ENCODE results near the gene FPR1. TPM values are rescaled to one million over a fixed set of nuclear protein-coding genes. Genes with fewer than 3 reads are reported as not detected.
A peak's percentile ranks its signal among the peaks of the same experiment; 100 is the strongest.

Gene FPR1
- not detected in 2 replicates for total RNA-seq (2014; rRNA removed; shearing (Covaris generic))

GRCh38 chr19:51751655-51752054, at the start of gene FPR1:
TSS of gene FPR1 (minus strand) at chr19:51751878. CDS start at chr19:51746994, 4,884 bp downstream.
- Histone ChIP-seq H3K27me3 (replicated peaks) (no peaks in the 10 kb centered on the region), H3K9me3 (replicated peaks) (no peaks in the 10 kb centered on the region; the same call in 1 of the 2 replicates), H3K4me1 (replicated peaks) (no peaks in the 10 kb centered on the region), H3K36me3 (no peaks in the 10 kb centered on the region), H3K4me3 (no peak within 1 kb of the TSS), H3K27ac (no peak within 1 kb of the TSS)
- DNase-seq (ENCODE audit: low read depth in 1 of 2, low spot score in 2 of 2): no peak

- H3K27me3 ChIP-seq (replicated peaks): no peaks in the 10 kb centered on the region
- no peak overlapping the region for H3K27ac ChIP-seq
- H3K4me1 ChIP-seq (replicated peaks): no peaks in the 10 kb centered on the region
- no peak overlapping the region for H3K4me3 ChIP-seq
- peaks cover 9% of the 10 kb centered on the region for H3K9me3 ChIP-seq (replicated peaks)
- no peak for DNase-seq (ENCODE audit: low read depth in 1 of 2, low spot score in 2 of 2)
- H3K36me3 ChIP-seq: no peaks in the 10 kb centered on the region
Observed at GRCh38 chr19:51800473-51801244, 49.0 kb upstream of the FPR1 start.

DNA sequence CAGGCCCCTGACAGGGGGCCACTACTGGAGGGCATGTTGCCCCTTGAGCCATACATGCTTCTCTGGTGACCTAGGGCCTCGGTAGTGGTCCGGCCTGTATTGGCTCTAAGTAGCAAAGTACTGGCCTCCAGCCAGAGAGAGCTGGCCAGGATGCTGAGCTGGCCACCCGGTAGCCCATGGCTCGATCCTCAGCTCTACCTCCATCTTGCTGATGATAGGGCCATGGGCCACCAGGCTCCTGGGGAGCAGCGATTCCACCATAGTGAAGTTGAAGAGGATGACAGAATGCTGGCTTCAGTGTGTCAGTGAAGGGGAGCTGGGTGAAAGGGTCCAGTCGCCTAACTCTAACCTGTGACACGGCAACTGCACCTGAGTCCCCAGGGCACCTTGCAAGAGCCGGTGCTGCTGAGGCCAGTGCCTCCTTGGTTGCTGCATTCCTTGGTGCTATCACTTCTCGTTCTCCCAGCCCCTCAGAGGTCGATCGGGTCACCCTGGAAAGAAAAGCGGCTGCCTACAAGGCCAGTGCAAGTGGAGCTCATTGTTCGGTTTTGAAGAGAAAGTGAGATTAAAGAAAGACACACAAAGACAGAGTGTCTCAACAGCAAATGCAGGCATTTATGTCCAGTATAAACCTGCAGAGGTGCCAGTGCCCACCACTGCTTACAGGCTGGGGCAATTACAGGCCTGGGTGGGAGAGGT, 48.2 kb upstream of the FPR1 start:
- Histone ChIP-seq H3K27ac (no peak overlapping the region), H3K4me3 (no peak overlapping the region), H3K36me3 (no peaks in the 10 kb centered on the region), H3K27me3 (replicated peaks) (no peaks in the 10 kb centered on the region), H3K4me1 (replicated peaks) (no peaks in the 10 kb centered on the region), H3K9me3 (replicated peaks) (peaks cover 9% of the 10 kb centered on the region)
- no peak for DNase-seq (ENCODE audit: low read depth in 1 of 2, low spot score in 2 of 2)

GRCh38 chr19:51799034-51799773, 47.5 kb upstream of the FPR1 start:
- peaks cover 9% of the 10 kb centered on the region for H3K9me3 ChIP-seq (replicated peaks)
- no peak overlapping the region for H3K4me3 ChIP-seq
- DNase-seq (ENCODE audit: low read depth in 1 of 2, low spot score in 2 of 2): peak; percentile 9 to 61
- no peak overlapping the region for H3K27ac ChIP-seq
- no peaks in the 10 kb centered on the region for H3K36me3 ChIP-seq
- H3K4me1 ChIP-seq (replicated peaks): no peaks in the 10 kb centered on the region
- no peaks in the 10 kb centered on the region for H3K27me3 ChIP-seq (replicated peaks)

- Histone ChIP-seq H3K27me3 (replicated peaks) (no peaks in the 10 kb centered on the region), H3K36me3 (no peaks in the 10 kb centered on the region), H3K9me3 (replicated peaks) (peaks cover 6% of the 10 kb centered on the region; the same call in 1 of the 2 replicates), H3K27ac (no peak overlapping the region), H3K4me3 (no peak overlapping the region), H3K4me1 (replicated peaks) (no peaks in the 10 kb centered on the region)
- no peak for DNase-seq (ENCODE audit: low read depth in 1 of 2, low spot score in 2 of 2)
Observed at GRCh38 chr19:51798062-51798461, 46.4 kb upstream of the FPR1 start.

GRCh38 chr19:51797480-51797879, 45.8 kb upstream of the FPR1 start:
- Histone ChIP-seq H3K4me3 (no peak overlapping the region), H3K27me3 (replicated peaks) (no peaks in the 10 kb centered on the region), H3K36me3 (no peaks in the 10 kb centered on the region), H3K9me3 (replicated peaks) (peaks cover 6% of the 10 kb centered on the region; the same call in 1 of the 2 replicates), H3K27ac (no peak overlapping the region), H3K4me1 (replicated peaks) (no peaks in the 10 kb centered on the region)
- DNase-seq (ENCODE audit: low read depth in 1 of 2, low spot score in 2 of 2): no peak

GRCh38 chr19:51796195-51796679, 44.6 kb upstream of the FPR1 start:
- H3K27ac ChIP-seq: no peak overlapping the region
- H3K36me3 ChIP-seq: no peaks in the 10 kb centered on the region
- H3K4me3 ChIP-seq: no peak overlapping the region
- no peaks in the 10 kb centered on the region for H3K4me1 ChIP-seq (replicated peaks)
- no peak for DNase-seq (ENCODE audit: low read depth in 1 of 2, low spot score in 2 of 2)
- peaks cover 6% of the 10 kb centered on the region; the same call in 1 of the 2 replicates for H3K9me3 ChIP-seq (replicated peaks)
- H3K27me3 ChIP-seq (replicated peaks): no peaks in the 10 kb centered on the region

DNA sequence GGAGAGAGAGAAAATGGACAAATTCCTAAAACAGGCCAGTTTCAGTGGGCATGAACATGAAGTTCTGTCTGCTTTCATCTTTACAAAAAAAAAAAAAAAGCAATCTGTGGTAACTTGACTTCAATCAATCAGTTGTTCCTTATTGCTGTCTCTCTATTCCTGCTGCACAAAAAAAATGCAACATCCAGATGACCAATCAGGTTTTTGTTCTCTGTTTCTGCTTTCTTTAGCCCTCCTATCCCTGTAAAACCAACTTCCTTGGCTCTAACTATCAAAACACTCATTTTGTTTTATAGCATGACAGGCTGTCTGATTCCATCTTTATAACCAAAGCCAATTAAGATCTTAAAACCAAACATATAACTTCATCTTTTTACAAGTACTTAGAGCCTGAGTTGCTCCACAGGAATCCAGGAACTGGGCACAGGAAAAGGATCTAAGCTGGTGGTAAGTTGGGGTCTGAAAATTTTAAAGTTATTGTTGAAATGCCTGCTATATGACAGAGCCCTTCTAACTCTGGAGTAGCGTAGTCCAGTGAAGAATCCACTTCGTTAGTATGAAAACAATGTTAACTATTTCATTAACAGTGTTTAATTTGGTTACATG, 43.3 kb upstream of the FPR1 start, which contains the start of gene FPR3:
Gene FPR3, plus strand, starts transcription at position 273 of the 606 bp plus-strand sequence. CDS start 28,592 bp downstream, outside the sequence.
- DNase-seq (ENCODE audit: low read depth in 1 of 2, low spot score in 2 of 2): no peak
- peaks cover 4% of the 10 kb centered on the region; the same call in 1 of the 2 replicates for H3K9me3 ChIP-seq (replicated peaks)
- H3K27ac ChIP-seq: no peak within 1 kb of the TSS
- H3K4me1 ChIP-seq (replicated peaks): no peaks in the 10 kb centered on the region
- H3K36me3 ChIP-seq: no peaks in the 10 kb centered on the region
- no peak within 1 kb of the TSS for H3K4me3 ChIP-seq
- H3K27me3 ChIP-seq (replicated peaks): no peaks in the 10 kb centered on the region

- Histone ChIP-seq H3K27me3 (replicated peaks) (no peaks in the 10 kb centered on the region), H3K4me1 (replicated peaks) (no peaks in the 10 kb centered on the region), H3K36me3 (no peaks in the 10 kb centered on the region), H3K4me3 (no peak overlapping the region), H3K27ac (no peak overlapping the region), H3K9me3 (replicated peaks) (no peaks in the 10 kb centered on the region)
- no peak for DNase-seq (ENCODE audit: low read depth in 1 of 2, low spot score in 2 of 2)
Observed at GRCh38 chr19:51793994-51794393, 42.3 kb upstream of the FPR1 start.

GRCh38 chr19:51792932-51793331, 41.3 kb upstream of the FPR1 start:
- H3K4me3 ChIP-seq: no peak overlapping the region
- H3K4me1 ChIP-seq (replicated peaks): no peaks in the 10 kb centered on the region
- H3K27me3 ChIP-seq (replicated peaks): no peaks in the 10 kb centered on the region
- no peaks in the 10 kb centered on the region for H3K36me3 ChIP-seq
- H3K9me3 ChIP-seq (replicated peaks): no peaks in the 10 kb centered on the region
- H3K27ac ChIP-seq: no peak overlapping the region
- no peak for DNase-seq (ENCODE audit: low read depth in 1 of 2, low spot score in 2 of 2)

DNA sequence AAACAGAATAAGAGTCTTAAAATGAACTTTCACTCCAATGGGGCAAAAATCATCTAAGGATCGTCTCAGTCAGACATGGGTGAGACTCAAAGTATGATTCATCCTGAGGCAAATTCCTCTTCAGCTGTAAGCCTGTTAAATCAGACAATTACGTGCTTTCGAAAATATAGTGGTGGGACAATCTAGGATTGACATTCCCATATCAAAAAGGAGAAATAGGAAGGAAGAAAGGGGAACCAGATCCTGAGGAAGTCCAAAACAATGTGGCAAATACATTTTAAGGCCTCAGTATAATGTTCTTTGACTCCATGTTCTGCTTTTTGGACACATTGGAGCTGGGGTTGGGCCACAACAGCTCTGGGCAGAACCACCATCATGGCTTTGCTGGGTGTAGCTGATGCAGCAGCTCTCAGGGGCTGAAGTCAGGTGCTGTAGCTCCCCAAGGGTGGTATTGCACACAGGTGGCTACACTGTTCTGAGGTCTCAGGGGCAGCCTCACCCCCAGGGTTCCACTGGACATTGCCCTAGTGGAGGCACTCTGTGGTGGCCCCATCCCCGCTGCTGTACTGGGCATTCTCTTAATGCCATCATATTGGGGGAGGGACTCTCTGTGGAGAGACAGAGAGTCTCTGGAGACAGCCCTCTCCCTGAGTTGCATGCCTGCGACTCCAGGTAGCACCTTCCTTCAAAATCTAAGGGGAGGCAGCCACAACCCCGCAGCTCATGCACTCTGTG, 37.5 kb upstream of the FPR1 start:
- Histone ChIP-seq H3K36me3 (no peaks in the 10 kb centered on the region), H3K27ac (no peak overlapping the region), H3K4me1 (replicated peaks) (no peaks in the 10 kb centered on the region), H3K9me3 (replicated peaks) (no peaks in the 10 kb centered on the region; the same call in 1 of the 2 replicates), H3K4me3 (no peak overlapping the region), H3K27me3 (replicated peaks) (no peaks in the 10 kb centered on the region)
- no peak for DNase-seq (ENCODE audit: low read depth in 1 of 2, low spot score in 2 of 2)

- no peak for DNase-seq (ENCODE audit: low read depth in 1 of 2, low spot score in 2 of 2)
- Histone ChIP-seq H3K27ac (no peak overlapping the region), H3K27me3 (replicated peaks) (no peaks in the 10 kb centered on the region)
Observed at GRCh38 chr19:51788029-51788428, 36.4 kb upstream of the FPR1 start.

More at GRCh38 chr19:51788029-51788428, 36.4 kb upstream of the FPR1 start:
- H3K4me1 ChIP-seq (replicated peaks): no peaks in the 10 kb centered on the region
- H3K4me3 ChIP-seq: no peak overlapping the region
- no peaks in the 10 kb centered on the region; the same call in 1 of the 2 replicates for H3K9me3 ChIP-seq (replicated peaks)
- H3K36me3 ChIP-seq: no peaks in the 10 kb centered on the region
